Measurements from ENCODE around the gene NAALADL1. TPM values are rescaled to one million over a fixed set of nuclear protein-coding genes. Genes with fewer than 3 reads are reported as not detected.
"Not testable (repeated sequence)": the region's sequence is repeated elsewhere in the genome, so short reads cannot be mapped to it uniquely, and the experiment has no call there.

Gene NAALADL1
- total RNA-seq, 1 donor from 2014 or later: 21.7 TPM

- peak; percentile 24 for TF ChIP-seq CTCF (IDR thresholded peaks at IDR 0.05; ENCODE audit: insufficient read depth, low read length, poor library complexity, severe bottlenecking)
- DNase-seq (ENCODE audit: low read depth): no peak
- H3K4me3 ChIP-seq (ENCODE audit: low read depth, low read length): peak within 1 kb of the TSS; percentile 72
- H3K27me3 ChIP-seq (ENCODE audit: control insufficient read depth, insufficient read depth, low read length): no peaks in the 10 kb centered on the region
- no peaks in the 10 kb centered on the region for H3K36me3 ChIP-seq (ENCODE audit: control insufficient read depth, insufficient read depth, low read length)
These were observed 44.2 kb downstream of the NAALADL1 start, which contains the start of gene ARL2 for GRCh38 chr11:65013888-65014725. TSS of gene ARL2 (plus strand) at chr11:65014160. CDS start at chr11:65014208, 48 bp downstream.

- DNase-seq (ENCODE audit: low read depth): no peak
- peak overlapping the region; percentile 72 for H3K4me3 ChIP-seq (ENCODE audit: low read depth, low read length)
- H3K27me3 ChIP-seq (ENCODE audit: control insufficient read depth, insufficient read depth, low read length): no peaks in the 10 kb centered on the region
- H3K36me3 ChIP-seq (ENCODE audit: control insufficient read depth, insufficient read depth, low read length): no peaks in the 10 kb centered on the region
- TF ChIP-seq CTCF (IDR thresholded peaks at IDR 0.05; ENCODE audit: insufficient read depth, low read length, poor library complexity, severe bottlenecking): peak; percentile 85
These were observed 45.0 kb downstream of the NAALADL1 start for GRCh38 chr11:65013130-65013887.

GRCh38 chr11:65008873-65009272, 49.5 kb downstream of the NAALADL1 start:
- Histone ChIP-seq H3K4me3 (ENCODE audit: low read depth, low read length) (no peak overlapping the region), H3K27me3 (ENCODE audit: control insufficient read depth, insufficient read depth, low read length) (no peaks in the 10 kb centered on the region), H3K36me3 (ENCODE audit: control insufficient read depth, insufficient read depth, low read length) (no peaks in the 10 kb centered on the region)
- DNase-seq (ENCODE audit: low read depth): no peak
- no peak for TF ChIP-seq CTCF (IDR thresholded peaks at IDR 0.05; ENCODE audit: insufficient read depth, low read length, poor library complexity, severe bottlenecking)

GRCh38 chr11:65008016-65008415, 50.3 kb downstream of the NAALADL1 start:
- no peak for TF ChIP-seq CTCF (IDR thresholded peaks at IDR 0.05; ENCODE audit: insufficient read depth, low read length, poor library complexity, severe bottlenecking)
- no peak overlapping the region for H3K4me3 ChIP-seq (ENCODE audit: low read depth, low read length)
- H3K36me3 ChIP-seq (ENCODE audit: control insufficient read depth, insufficient read depth, low read length): no peaks in the 10 kb centered on the region
- H3K27me3 ChIP-seq (ENCODE audit: control insufficient read depth, insufficient read depth, low read length): no peaks in the 10 kb centered on the region
- no peak for DNase-seq (ENCODE audit: low read depth)

- not testable (repeated sequence) for DNase-seq (ENCODE audit: low read depth); H3K4me3 ChIP-seq (ENCODE audit: low read depth, low read length); H3K27me3 ChIP-seq (ENCODE audit: control insufficient read depth, insufficient read depth, low read length); H3K36me3 ChIP-seq (ENCODE audit: control insufficient read depth, insufficient read depth, low read length)
These were observed 54.4 kb downstream of the NAALADL1 start for GRCh38 chr11:65003968-65004367.

GRCh38 chr11:65003282-65003681, 55.1 kb downstream of the NAALADL1 start:
- no peak for DNase-seq (ENCODE audit: low read depth)
- TF ChIP-seq CTCF (IDR thresholded peaks at IDR 0.05; ENCODE audit: insufficient read depth, low read length, poor library complexity, severe bottlenecking): no peak
- no peak overlapping the region for H3K4me3 ChIP-seq (ENCODE audit: low read depth, low read length)
- no peaks in the 10 kb centered on the region for H3K36me3 ChIP-seq (ENCODE audit: control insufficient read depth, insufficient read depth, low read length)
- no peaks in the 10 kb centered on the region for H3K27me3 ChIP-seq (ENCODE audit: control insufficient read depth, insufficient read depth, low read length)
